ENCODE measurements around the gene ACBD3.

DNA sequence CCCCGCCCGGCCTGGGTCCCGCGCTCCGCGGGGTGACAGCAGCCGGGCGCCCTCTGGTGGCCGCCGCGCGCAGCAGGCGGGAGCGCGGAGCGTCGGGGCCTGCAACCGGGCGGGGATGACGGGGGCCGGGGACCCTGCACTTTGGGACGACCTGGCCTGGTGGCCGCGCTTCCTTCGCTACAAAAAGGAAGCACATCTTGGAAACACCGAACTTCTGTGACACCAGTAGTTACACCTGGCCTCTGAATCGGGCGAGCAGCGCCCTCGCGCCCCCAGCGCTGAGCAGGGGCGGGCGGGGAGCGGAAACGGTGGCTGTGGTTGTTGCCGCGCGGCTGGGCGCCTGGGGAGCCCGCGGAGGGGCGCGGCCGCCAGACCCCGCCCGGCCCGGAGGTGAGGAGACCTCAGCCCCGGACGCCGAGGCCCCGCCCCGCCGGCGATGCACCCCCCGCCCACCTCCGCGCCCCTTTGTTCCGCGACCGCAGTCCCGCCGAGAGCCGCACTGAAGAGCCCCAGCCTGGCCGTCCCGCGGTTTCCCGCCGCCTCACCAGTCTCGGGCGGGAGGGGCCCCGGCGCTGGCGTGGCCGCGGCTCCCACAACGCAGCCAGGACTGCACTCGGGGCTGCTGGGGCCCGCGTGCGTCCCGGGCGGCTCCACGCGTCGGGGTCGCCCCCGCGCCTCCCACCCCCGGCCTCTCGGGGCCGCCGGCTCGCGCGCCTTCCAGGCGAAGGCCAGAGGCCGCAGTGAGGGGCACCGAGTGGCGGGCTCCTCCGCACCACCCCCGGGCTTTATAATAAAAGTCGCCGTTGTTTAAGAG lies 64.7 kb downstream of the ACBD3 start:
- TF ChIP-seq EZH2 (IDR thresholded peaks at IDR 0.05; ENCODE audit: insufficient read depth, poor library complexity, severe bottlenecking) (no peak), EZH2phosphoT487 (IDR thresholded peaks at IDR 0.05; ENCODE audit: insufficient read depth, low read depth) (no peak)
